Measurements from ENCODE around the gene PSPN. TPM values are rescaled to one million over a fixed set of nuclear protein-coding genes. Genes with fewer than 3 reads are reported as not detected.
A peak's percentile ranks its signal among the peaks of the same experiment; 100 is the strongest.

Gene PSPN, protein sequence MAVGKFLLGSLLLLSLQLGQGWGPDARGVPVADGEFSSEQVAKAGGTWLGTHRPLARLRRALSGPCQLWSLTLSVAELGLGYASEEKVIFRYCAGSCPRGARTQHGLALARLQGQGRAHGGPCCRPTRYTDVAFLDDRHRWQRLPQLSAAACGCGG
- total RNA-seq (ENCODE audit: unreplicated experiment) = 4.6 TPM
- long read RNA-seq = 0 reads

DNA sequence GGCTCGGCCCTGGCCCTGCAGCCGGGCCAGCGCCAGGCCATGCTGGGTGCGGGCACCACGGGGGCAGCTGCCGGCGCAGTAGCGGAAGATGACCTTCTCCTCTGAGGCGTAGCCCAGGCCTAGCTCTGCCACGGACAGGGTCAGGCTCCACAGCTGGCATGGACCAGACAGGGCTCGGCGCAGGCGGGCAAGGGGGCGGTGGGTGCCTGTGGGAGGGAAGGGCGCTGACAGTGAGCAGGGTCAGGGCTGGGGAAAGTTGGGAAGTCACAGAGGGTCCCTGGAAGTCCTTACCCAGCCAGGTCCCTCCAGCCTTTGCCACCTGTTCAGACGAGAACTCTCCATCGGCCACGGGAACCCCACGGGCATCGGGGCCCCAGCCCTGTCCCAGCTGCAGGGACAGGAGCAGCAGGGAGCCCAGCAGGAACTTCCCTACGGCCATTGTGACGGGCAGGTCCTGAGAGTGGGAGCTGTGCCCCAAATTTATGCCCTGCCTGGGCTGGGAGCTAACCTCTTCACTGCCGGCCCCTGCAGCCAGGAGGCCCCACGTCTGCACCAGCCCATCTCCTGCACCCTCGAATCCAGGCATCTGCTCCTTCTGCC, at the start of gene PSPN:
TSS of gene PSPN (minus strand) at position 523 of the 600 bp plus-strand sequence. CDS start at position 439, 84 bp downstream.
- Mint-ChIP-seq H3K9me3 (ENCODE audit: unreplicated experiment) (no peaks in the 10 kb centered on the region), H3K36me3 (ENCODE audit: low read depth, unreplicated experiment) (peaks cover 23% of the 10 kb centered on the region), H3K27ac (ENCODE audit: unreplicated experiment) (no peak within 1 kb of the TSS), H3K27me3 (ENCODE audit: unreplicated experiment) (peaks cover 11% of the 10 kb centered on the region), H3K4me1 (ENCODE audit: unreplicated experiment) (peaks cover 8% of the 10 kb centered on the region), H3K4me3 (ENCODE audit: unreplicated experiment) (no peak within 1 kb of the TSS)
- no peak for DNase-seq (ENCODE audit: low spot score)
- TF ChIP-seq, protein P1, sequence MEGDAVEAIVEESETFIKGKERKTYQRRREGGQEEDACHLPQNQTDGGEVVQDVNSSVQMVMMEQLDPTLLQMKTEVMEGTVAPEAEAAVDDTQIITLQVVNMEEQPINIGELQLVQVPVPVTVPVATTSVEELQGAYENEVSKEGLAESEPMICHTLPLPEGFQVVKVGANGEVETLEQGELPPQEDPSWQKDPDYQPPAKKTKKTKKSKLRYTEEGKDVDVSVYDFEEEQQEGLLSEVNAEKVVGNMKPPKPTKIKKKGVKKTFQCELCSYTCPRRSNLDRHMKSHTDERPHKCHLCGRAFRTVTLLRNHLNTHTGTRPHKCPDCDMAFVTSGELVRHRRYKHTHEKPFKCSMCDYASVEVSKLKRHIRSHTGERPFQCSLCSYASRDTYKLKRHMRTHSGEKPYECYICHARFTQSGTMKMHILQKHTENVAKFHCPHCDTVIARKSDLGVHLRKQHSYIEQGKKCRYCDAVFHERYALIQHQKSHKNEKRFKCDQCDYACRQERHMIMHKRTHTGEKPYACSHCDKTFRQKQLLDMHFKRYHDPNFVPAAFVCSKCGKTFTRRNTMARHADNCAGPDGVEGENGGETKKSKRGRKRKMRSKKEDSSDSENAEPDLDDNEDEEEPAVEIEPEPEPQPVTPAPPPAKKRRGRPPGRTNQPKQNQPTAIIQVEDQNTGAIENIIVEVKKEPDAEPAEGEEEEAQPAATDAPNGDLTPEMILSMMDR (IDR thresholded peaks at IDR 0.05; ENCODE audit: unreplicated experiment) = no peak

DNA sequence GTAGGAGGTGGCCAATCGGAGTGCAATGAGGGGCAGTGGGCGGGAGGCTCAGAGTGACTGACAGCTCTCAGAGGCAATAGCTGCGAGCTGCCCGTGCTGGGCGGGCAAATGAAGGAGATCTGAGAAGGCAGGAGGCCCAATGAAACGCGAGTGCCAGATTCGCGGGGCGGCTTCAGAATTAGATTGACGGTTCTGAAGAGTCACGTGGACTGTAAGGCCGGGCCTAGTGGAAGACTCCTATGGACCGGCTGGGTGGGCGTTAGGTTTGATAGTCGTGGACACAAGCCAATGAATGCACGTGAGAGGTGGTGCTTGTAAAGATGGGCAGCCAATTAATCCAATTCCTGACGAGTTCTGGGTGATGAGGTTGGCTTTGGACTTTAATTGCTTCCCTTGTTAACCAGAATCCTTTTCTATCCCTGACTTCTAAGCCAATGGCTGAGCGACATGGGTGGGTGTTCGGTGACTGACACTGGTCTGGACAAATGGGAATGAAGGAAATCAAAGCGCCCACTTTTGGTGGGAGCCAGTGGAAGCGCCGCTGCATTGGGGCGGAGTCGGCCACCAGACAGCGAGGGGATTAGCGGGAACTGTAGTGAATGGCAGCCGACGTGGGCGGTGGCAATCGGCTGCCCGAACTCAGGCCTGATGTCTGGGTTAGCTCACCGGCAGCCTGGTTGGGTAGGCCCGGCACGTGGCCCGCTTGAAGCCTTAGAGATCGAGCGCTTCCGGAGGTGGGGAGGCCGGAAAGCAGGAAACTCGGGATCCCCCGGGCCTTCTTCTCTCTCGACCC, 49.4 kb upstream of the PSPN start:
- Mint-ChIP-seq H3K27me3 (ENCODE audit: unreplicated experiment) (peaks cover 18% of the 10 kb centered on the region), H3K27ac (ENCODE audit: unreplicated experiment) (peak overlapping the region; percentile 80), H3K4me3 (ENCODE audit: unreplicated experiment) (peak overlapping the region; percentile 90), H3K36me3 (ENCODE audit: low read depth, unreplicated experiment) (peaks cover 21% of the 10 kb centered on the region), H3K9me3 (ENCODE audit: unreplicated experiment) (peaks cover 6% of the 10 kb centered on the region), H3K4me1 (ENCODE audit: unreplicated experiment) (peaks cover 15% of the 10 kb centered on the region)
- TF ChIP-seq, protein P1 (IDR thresholded peaks at IDR 0.05; ENCODE audit: unreplicated experiment) = no peak
- DNase-seq (ENCODE audit: low spot score) = peak; percentile 98

DNA sequence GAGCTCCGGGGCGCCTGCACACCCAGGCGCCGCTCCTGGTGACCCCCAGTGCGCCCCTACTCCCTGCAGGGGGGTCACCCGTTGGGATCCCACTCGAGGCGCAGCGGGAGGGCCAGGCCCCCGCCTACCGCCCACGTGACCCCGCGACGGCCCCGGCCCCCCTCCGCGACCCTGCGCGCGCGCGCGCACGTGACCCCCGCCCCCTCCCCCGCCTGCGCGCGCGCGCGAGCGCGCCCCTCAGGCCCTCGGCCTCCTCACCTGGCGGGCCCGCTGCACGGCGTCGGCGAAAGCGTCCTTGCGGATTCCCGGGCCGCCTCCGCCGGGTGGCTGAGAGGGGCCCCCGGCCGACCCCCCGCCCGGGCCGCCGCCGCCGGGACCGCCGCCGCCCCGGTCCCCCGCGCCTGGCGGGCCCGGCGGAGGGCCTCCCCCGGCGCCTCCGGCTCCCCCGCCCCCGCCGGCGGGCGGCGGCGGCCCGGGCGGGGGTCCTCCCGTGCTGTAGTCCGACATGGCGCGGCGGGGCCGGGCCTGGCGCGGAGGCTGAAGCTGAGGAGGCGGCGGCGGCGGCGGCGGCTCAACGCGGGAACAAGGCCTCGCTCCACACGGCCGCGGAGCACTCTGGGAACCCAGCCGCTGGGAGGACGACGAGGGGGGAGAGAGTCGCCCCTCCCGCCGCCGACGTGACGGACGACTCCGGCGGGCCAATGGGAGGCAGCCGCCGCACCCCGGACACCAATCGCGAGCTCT, 48.6 kb upstream of the PSPN start, which contains the start of gene KHSRP:
TSS of gene KHSRP (minus strand) at position 617 of the 744 bp plus-strand sequence. CDS start at position 507, 110 bp downstream.
- H3K4me3 Mint-ChIP-seq (ENCODE audit: unreplicated experiment) = peak within 1 kb of the TSS; percentile 96
- H3K36me3 Mint-ChIP-seq (ENCODE audit: low read depth, unreplicated experiment) = peaks cover 26% of the 10 kb centered on the region
- H3K4me1 Mint-ChIP-seq (ENCODE audit: unreplicated experiment) = peaks cover 15% of the 10 kb centered on the region
- TF ChIP-seq, protein P1 (IDR thresholded peaks at IDR 0.05; ENCODE audit: unreplicated experiment) = no peak
- DNase-seq (ENCODE audit: low spot score) = peak; percentile 31
- peaks cover 6% of the 10 kb centered on the region for H3K9me3 Mint-ChIP-seq (ENCODE audit: unreplicated experiment)
- peaks cover 18% of the 10 kb centered on the region for H3K27me3 Mint-ChIP-seq (ENCODE audit: unreplicated experiment)
- peak within 1 kb of the TSS; percentile 80 for H3K27ac Mint-ChIP-seq (ENCODE audit: unreplicated experiment)

DNA sequence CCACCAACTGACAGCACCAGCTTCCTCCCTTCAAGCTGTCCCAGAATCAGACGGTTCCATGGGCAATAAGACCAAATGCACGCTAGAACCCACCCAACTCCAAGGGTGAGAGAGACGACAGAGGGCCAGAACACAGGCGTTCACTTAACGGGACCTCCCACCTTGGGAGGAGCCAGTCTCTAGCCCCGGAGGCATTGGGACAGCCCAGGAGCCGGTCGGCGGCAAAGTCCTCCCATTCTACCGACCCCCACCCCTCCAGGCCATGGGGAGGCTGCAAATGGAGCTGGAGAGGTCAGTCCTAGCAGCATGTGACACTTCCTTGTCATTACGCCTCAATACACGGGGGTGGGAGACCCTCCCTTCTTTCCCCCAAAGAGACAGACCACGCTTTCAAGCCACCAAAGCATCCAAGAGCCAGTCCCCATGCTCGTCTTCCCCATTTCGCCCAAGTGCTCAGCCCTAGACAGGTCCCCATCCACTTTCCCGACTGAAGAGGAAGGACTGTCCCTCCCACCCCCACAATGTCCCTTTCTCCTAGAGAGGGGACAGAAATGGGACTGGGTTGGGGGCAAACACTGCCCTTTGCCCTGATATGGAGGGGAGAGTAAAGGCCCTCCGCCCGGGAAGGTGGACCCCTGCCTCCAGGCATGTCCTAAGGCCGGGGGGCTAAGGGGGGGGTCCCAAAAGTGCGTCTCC, 47.9 kb upstream of the PSPN start:
- peak; percentile 52 for DNase-seq (ENCODE audit: low spot score)
- Mint-ChIP-seq H3K4me1 (ENCODE audit: unreplicated experiment) (peaks cover 15% of the 10 kb centered on the region), H3K4me3 (ENCODE audit: unreplicated experiment) (peak overlapping the region; percentile 96), H3K27me3 (ENCODE audit: unreplicated experiment) (peaks cover 20% of the 10 kb centered on the region), H3K9me3 (ENCODE audit: unreplicated experiment) (peaks cover 6% of the 10 kb centered on the region), H3K27ac (ENCODE audit: unreplicated experiment) (peak overlapping the region; percentile 77), H3K36me3 (ENCODE audit: low read depth, unreplicated experiment) (peaks cover 26% of the 10 kb centered on the region)
- TF ChIP-seq, protein P1 (IDR thresholded peaks at IDR 0.05; ENCODE audit: unreplicated experiment) = no peak
